A673 (cell line): ENCODE measurements around the gene LGMN.

Experiments
- CTCF ChIP-seq: fragments of 300-800, 200-600 bp; sonication (generic); conservative IDR thresholded peaks from 2 replicates; pipeline ENCODE4 v1.5.1; 2017; ENCODE audit warnings: low read depth, mild to moderate bottlenecking, antibody characterized with exemption, low read length, moderate library complexity, mixed read lengths
- EZH2 ChIP-seq: fragments of 200-600 bp; sonication (generic); IDR thresholded peaks from 2 replicates; pipeline ENCODE4 v1.6.1; 2017; ENCODE audit warnings: borderline replicate concordance, low read depth, mild to moderate bottlenecking, mixed read lengths, antibody characterized with exemption, low read length; ENCODE audit not compliant: poor library complexity, severe bottlenecking

GRCh38 chr14:92663049-92663448 lies 85.4 kb downstream of the LGMN start:
- TF ChIP-seq CTCF (no peak), EZH2 (no peak)
